Neural progenitor cell (in vitro differentiated cells): ENCODE measurements around the gene MRPL21.

ENCODE experiments used
- EZH2phosphoT487 ChIP-seq: fragments of 200-600 bp; sonication (generic); IDR thresholded peaks from 2 replicates; pipeline ENCODE4 v1.6.1; 2017; ENCODE audit warnings: antibody characterized with exemption
- TF ChIP-seq, protein P1 (sequence below): fragments of 200-600 bp; sonication (generic); IDR thresholded peaks from 2 replicates; pipeline ENCODE4 v1.5.1; 2017; ENCODE audit warnings: antibody characterized with exemption, mild to moderate bottlenecking

DNA sequence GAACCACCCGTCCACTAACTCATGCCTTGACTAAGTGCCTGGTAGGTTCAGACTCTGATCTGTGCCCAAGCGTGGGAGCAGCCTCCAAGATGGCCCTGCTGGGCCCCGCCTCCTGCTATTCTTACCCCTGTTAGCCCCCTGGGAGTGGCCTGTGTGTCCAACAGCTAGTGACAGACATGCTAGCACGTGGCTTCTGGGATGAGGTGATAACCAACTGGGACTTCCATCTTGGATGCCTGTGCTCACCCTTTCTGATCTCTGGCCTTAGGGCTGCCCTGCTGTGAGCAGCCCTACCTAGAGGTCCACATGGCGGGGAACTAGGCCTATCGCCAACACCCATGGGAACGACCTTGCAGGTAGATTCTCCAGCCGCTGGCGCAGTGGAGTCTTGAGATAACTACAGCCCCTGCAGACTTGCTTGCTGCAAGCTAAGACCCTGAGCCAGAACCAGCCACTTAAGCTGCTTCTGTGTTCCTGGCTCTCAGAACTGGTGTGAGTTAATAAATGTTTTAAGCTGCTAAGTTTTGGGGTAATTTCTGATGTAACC, 2.7 kb downstream of the MRPL21 start:
- TF ChIP-seq, protein P1, sequence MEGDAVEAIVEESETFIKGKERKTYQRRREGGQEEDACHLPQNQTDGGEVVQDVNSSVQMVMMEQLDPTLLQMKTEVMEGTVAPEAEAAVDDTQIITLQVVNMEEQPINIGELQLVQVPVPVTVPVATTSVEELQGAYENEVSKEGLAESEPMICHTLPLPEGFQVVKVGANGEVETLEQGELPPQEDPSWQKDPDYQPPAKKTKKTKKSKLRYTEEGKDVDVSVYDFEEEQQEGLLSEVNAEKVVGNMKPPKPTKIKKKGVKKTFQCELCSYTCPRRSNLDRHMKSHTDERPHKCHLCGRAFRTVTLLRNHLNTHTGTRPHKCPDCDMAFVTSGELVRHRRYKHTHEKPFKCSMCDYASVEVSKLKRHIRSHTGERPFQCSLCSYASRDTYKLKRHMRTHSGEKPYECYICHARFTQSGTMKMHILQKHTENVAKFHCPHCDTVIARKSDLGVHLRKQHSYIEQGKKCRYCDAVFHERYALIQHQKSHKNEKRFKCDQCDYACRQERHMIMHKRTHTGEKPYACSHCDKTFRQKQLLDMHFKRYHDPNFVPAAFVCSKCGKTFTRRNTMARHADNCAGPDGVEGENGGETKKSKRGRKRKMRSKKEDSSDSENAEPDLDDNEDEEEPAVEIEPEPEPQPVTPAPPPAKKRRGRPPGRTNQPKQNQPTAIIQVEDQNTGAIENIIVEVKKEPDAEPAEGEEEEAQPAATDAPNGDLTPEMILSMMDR: no peak
- TF ChIP-seq EZH2phosphoT487: no peak
